Measurements from ENCODE around the gene ADRB1. TPM values are rescaled to one million over a fixed set of nuclear protein-coding genes. Genes with fewer than 3 reads are reported as not detected.

Gene ADRB1
- total RNA-seq, 6 donors from 2014 or later = 18.9 to 37.2 (median 26.8) TPM

GRCh38 chr10:114021717-114022680, 21.7 kb upstream of the ADRB1 start:
- Histone ChIP-seq H3K4me1 (peaks cover 29 to 42% (median 35%) of the 10 kb centered on the region in 4 donors), H3K27me3 (no peaks in the 10 kb centered on the region), H3K36me3 (no peaks in the 10 kb centered on the region), H3K27ac (peak overlapping the region in 1 of 4 donors; percentile 27), H3K9me3 (no peaks in the 10 kb centered on the region), H3K4me3 (no peak overlapping the region)
- WGBS, 2 donors = 68 to 69% methylated on average over 14 of the region's 14 CpGs
- DNase-seq (no peak), ATAC-seq (ENCODE audit: low FRiP score in 2 of 2) (peak in 1 of 2 donors; percentile 31)
- TF ChIP-seq POLR2AphosphoS5 (IDR thresholded peaks at IDR 0.05) (peak in 1 of 2 donors; percentile 40), EP300 (IDR thresholded peaks at IDR 0.05) (peak in 2 of 4 donors; percentile 15 to 76), CTCF (IDR thresholded peaks at IDR 0.05) (no peak)

GRCh38 chr10:114022766-114023597, 20.7 kb upstream of the ADRB1 start:
- TF ChIP-seq POLR2A (IDR thresholded peaks at IDR 0.05) (no peak), EP300 (IDR thresholded peaks at IDR 0.05) (no peak), POLR2AphosphoS5 (IDR thresholded peaks at IDR 0.05) (no peak), CTCF (IDR thresholded peaks at IDR 0.05) (no peak)
- H3K27ac ChIP-seq = peak overlapping the region in 1 of 4 donors; percentile 27

GRCh38 chr10:114024876-114025610, 18.6 kb upstream of the ADRB1 start:
- DNase-seq (peak in 1 of 2 donors; percentile 41), ATAC-seq (ENCODE audit: low FRiP score in 2 of 2) (peak in 1 of 2 donors; percentile 81)
- 54 to 67% methylated on average over 12 of the region's 12 CpGs for WGBS, 2 donors
- H3K4me3 ChIP-seq = no peak overlapping the region
- TF ChIP-seq EP300 (IDR thresholded peaks at IDR 0.05) = peak in 1 of 4 donors; percentile 32
- no peak for TF ChIP-seq CTCF (IDR thresholded peaks at IDR 0.05)
- TF ChIP-seq POLR2A (IDR thresholded peaks at IDR 0.05) = no peak
- TF ChIP-seq POLR2AphosphoS5 (IDR thresholded peaks at IDR 0.05) = no peak
- no peaks in the 10 kb centered on the region for H3K27me3 ChIP-seq
- no peaks in the 10 kb centered on the region for H3K36me3 ChIP-seq
- no peaks in the 10 kb centered on the region for H3K9me3 ChIP-seq
- H3K4me1 ChIP-seq = peaks cover 31 to 53% (median 41%) of the 10 kb centered on the region in 4 donors
- peak overlapping the region; percentile 70 to 83 (median 75) for H3K27ac ChIP-seq

More at GRCh38 chr10:114022766-114023597, 20.7 kb upstream of the ADRB1 start:
- Histone ChIP-seq H3K36me3 (no peaks in the 10 kb centered on the region), H3K9me3 (no peaks in the 10 kb centered on the region), H3K27me3 (no peaks in the 10 kb centered on the region), H3K4me1 (peaks cover 31 to 52% (median 40%) of the 10 kb centered on the region in 4 donors), H3K4me3 (no peak overlapping the region)
- WGBS, 2 donors = 86 to 87% methylated on average over 7 of the region's 7 CpGs
- ATAC-seq (ENCODE audit: low FRiP score in 2 of 2) (no peak), DNase-seq (no peak)

- Histone ChIP-seq H3K4me1 (peaks cover 32 to 53% (median 41%) of the 10 kb centered on the region in 4 donors), H3K36me3 (no peaks in the 10 kb centered on the region), H3K4me3 (no peak overlapping the region), H3K9me3 (no peaks in the 10 kb centered on the region), H3K27me3 (no peaks in the 10 kb centered on the region), H3K27ac (peak overlapping the region; percentile 65 to 83 (median 75))
- TF ChIP-seq EP300 (IDR thresholded peaks at IDR 0.05) (no peak), POLR2A (IDR thresholded peaks at IDR 0.05) (no peak), POLR2AphosphoS5 (IDR thresholded peaks at IDR 0.05) (no peak), CTCF (IDR thresholded peaks at IDR 0.05) (no peak)
- no peak for ATAC-seq (ENCODE audit: low FRiP score in 2 of 2)
- 83 to 85% methylated on average over 12 of the region's 12 CpGs for WGBS, 2 donors
- no peak for DNase-seq
These were observed 18.0 kb upstream of the ADRB1 start for GRCh38 chr10:114025611-114026130.

Data from upper lobe of left lung (tissue), 6 donors.